CD4-positive, alpha-beta T cell treated with Interleukin-15 for 1 hour (primary cell): ENCODE measurements around the gene CDK4.

ENCODE experiments used
- DNase-seq: peaks from one replicate; pipeline ENCODE4 v3.0.0-alpha.2; 2020

The CDK4 gene

GRCh38 chr12:57755454-57756372, 3.6 kb upstream of the CDK4 start:
- peak; percentile 41 for DNase-seq

- DNase-seq = no peak
Observed at GRCh38 chr12:57755194-57755453, 3.0 kb upstream of the CDK4 start.

GRCh38 chr12:57754411-57755193, 2.5 kb upstream of the CDK4 start, which contains the start of gene MARCHF9:
MARCHF9 (plus strand) TSS chr12:57755103; CDS start chr12:57755529, 426 bp downstream.
- peak; percentile 91 for DNase-seq

- no peak for DNase-seq
Observed at GRCh38 chr12:57753756-57754337, 1.7 kb upstream of the CDK4 start.

- DNase-seq = no peak
Observed at GRCh38 chr12:57752668-57753000, 524 bp upstream of the CDK4 start.

- no peak for DNase-seq
Observed at GRCh38 chr12:57751432-57751787, 700 bp downstream of the CDK4 start.

- no peak for DNase-seq
Observed at GRCh38 chr12:57750561-57751431, 1.3 kb downstream of the CDK4 start.

- DNase-seq = no peak
Observed at GRCh38 chr12:57749061-57749460, 3.0 kb downstream of the CDK4 start.

GRCh38 chr12:57746025-57746424, 6.1 kb downstream of the CDK4 start:
- DNase-seq = no peak

- DNase-seq = no peak
Observed at GRCh38 chr12:57745485-57745881, 6.6 kb downstream of the CDK4 start.

- peak; percentile 97 for DNase-seq
Observed at GRCh38 chr12:57744777-57745484, 7.2 kb downstream of the CDK4 start, which contains the start of gene TSPAN31. TSPAN31 (plus strand) TSS chr12:57745039; CDS start chr12:57745155, 116 bp downstream.

GRCh38 chr12:57744194-57744776, 7.8 kb downstream of the CDK4 start:
- DNase-seq = peak; percentile 87

- DNase-seq = no peak
Observed at GRCh38 chr12:57743769-57744168, 8.3 kb downstream of the CDK4 start.

- DNase-seq = peak; percentile 88
Observed at GRCh38 chr12:57741844-57742738, 10.0 kb downstream of the CDK4 start.

- no peak for DNase-seq
Observed at GRCh38 chr12:57741413-57741789, 10.7 kb downstream of the CDK4 start.

- DNase-seq = peak; percentile 88
Observed at GRCh38 chr12:57740656-57741412, 11.3 kb downstream of the CDK4 start.

GRCh38 chr12:57739914-57740538, 12.1 kb downstream of the CDK4 start:
- DNase-seq = no peak

- no peak for DNase-seq
Observed at GRCh38 chr12:57739387-57739786, 12.7 kb downstream of the CDK4 start.

- no peak for DNase-seq
Observed at GRCh38 chr12:57738661-57739237, 13.4 kb downstream of the CDK4 start, which contains the start of gene AGAP2. AGAP2 (minus strand) TSS chr12:57738742; CDS start chr12:57738246, 496 bp downstream.
